Measurements from ENCODE around the gene WDFY4. TPM values are rescaled to one million over a fixed set of nuclear protein-coding genes. Genes with fewer than 3 reads are reported as not detected.

WDFY4 gene
- total and polyA plus RNA-seq, 2 donors (not counting 1 experiment from before 2014, with no cell fraction given): 0.06 to 0.66 TPM

- Histone ChIP-seq H2AFZ (ENCODE audit: low read length) (no peak overlapping the region), H3K27me3 (ENCODE audit: control insufficient read depth, insufficient read depth, low read length) (peaks cover 5% of the 10 kb centered on the region), H3K4me1 (ENCODE audit: control insufficient read depth, extremely low read depth, insufficient read depth, low read length) (no peaks in the 10 kb centered on the region), H3K27ac (ENCODE audit: insufficient read depth, low read length) (no peak overlapping the region), H3K79me2 (ENCODE audit: control insufficient read depth, insufficient read depth, low read length) (no peaks in the 10 kb centered on the region), H3K9me3 (ENCODE audit: control insufficient read depth, insufficient read depth, low read depth, low read length) (no peaks in the 10 kb centered on the region), H3K4me2 (ENCODE audit: extremely low read depth, insufficient read depth, low read length) (no peak overlapping the region), H3K4me3 (replicated peaks in 1 of 4; ENCODE audit: control extremely low read depth in 1 of 4, insufficient read depth in 1 of 4, low read depth in 3 of 4, low read length in 4 of 4) (no peak overlapping the region), H4K20me1 (ENCODE audit: control insufficient read depth, extremely low read depth, insufficient read depth, low read length) (no peaks in the 10 kb centered on the region), H3K36me3 (ENCODE audit: control insufficient read depth, insufficient read depth, low read length) (no peaks in the 10 kb centered on the region), H3K9ac (ENCODE audit: insufficient read depth, low read length) (no peak overlapping the region)
- no peak for TF ChIP-seq EZH2 (IDR thresholded peaks at IDR 0.05; ENCODE audit: low read length, missing control alignments)
- TF ChIP-seq, protein P1, sequence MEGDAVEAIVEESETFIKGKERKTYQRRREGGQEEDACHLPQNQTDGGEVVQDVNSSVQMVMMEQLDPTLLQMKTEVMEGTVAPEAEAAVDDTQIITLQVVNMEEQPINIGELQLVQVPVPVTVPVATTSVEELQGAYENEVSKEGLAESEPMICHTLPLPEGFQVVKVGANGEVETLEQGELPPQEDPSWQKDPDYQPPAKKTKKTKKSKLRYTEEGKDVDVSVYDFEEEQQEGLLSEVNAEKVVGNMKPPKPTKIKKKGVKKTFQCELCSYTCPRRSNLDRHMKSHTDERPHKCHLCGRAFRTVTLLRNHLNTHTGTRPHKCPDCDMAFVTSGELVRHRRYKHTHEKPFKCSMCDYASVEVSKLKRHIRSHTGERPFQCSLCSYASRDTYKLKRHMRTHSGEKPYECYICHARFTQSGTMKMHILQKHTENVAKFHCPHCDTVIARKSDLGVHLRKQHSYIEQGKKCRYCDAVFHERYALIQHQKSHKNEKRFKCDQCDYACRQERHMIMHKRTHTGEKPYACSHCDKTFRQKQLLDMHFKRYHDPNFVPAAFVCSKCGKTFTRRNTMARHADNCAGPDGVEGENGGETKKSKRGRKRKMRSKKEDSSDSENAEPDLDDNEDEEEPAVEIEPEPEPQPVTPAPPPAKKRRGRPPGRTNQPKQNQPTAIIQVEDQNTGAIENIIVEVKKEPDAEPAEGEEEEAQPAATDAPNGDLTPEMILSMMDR (conservative IDR thresholded peaks at IDR 0.05 in 1 of 2, IDR thresholded peaks at IDR 0.05 in 1 of 2; ENCODE audit: low read depth in 1 of 2, low read length in 2 of 2): no peak
- no peak for DNase-seq (ENCODE audit: low read depth in 2 of 2)
These were observed 44.5 kb downstream of the WDFY4 start for GRCh38 chr10:48729222-48729621.

GRCh38 chr10:48729941-48730457 lies 45.3 kb downstream of the WDFY4 start:
- Histone ChIP-seq H3K9ac (ENCODE audit: insufficient read depth, low read length) (no peak overlapping the region), H3K4me3 (replicated peaks in 1 of 4; ENCODE audit: control extremely low read depth in 1 of 4, insufficient read depth in 1 of 4, low read depth in 3 of 4, low read length in 4 of 4) (no peak overlapping the region), H3K4me1 (ENCODE audit: control insufficient read depth, extremely low read depth, insufficient read depth, low read length) (no peaks in the 10 kb centered on the region), H3K27me3 (ENCODE audit: control insufficient read depth, insufficient read depth, low read length) (peaks cover 5% of the 10 kb centered on the region), H3K36me3 (ENCODE audit: control insufficient read depth, insufficient read depth, low read length) (no peaks in the 10 kb centered on the region), H3K9me3 (ENCODE audit: control insufficient read depth, insufficient read depth, low read depth, low read length) (no peaks in the 10 kb centered on the region), H2AFZ (ENCODE audit: low read length) (no peak overlapping the region), H3K27ac (ENCODE audit: insufficient read depth, low read length) (no peak overlapping the region), H4K20me1 (ENCODE audit: control insufficient read depth, extremely low read depth, insufficient read depth, low read length) (no peaks in the 10 kb centered on the region), H3K4me2 (ENCODE audit: extremely low read depth, insufficient read depth, low read length) (no peak overlapping the region), H3K79me2 (ENCODE audit: control insufficient read depth, insufficient read depth, low read length) (no peaks in the 10 kb centered on the region)
- TF ChIP-seq EZH2 (IDR thresholded peaks at IDR 0.05; ENCODE audit: low read length, missing control alignments): no peak
- TF ChIP-seq, protein P1 (conservative IDR thresholded peaks at IDR 0.05 in 1 of 2, IDR thresholded peaks at IDR 0.05 in 1 of 2; ENCODE audit: low read depth in 1 of 2, low read length in 2 of 2): no peak
- DNase-seq (ENCODE audit: low read depth in 2 of 2): no peak

DNA sequence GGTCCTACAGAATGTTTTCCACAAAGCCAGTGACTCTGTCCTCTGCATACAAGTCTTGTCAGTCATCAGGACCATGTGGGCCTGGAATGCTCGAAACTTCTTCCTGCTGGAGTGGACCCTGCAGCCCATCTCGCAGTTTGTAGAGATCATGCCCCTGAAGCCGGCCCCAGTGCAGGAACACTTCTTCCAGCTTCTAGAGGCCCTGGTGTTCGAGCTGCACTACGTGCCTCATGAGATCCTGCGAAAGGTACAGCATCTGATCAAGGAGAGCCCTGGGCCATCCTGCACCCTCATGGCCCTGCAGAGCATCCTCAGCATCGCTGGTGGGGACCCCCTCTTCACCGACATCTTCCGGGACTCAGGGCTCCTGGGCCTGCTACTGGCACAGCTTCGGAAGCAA lies 46.5 kb downstream of the WDFY4 start:
- no peaks in the 10 kb centered on the region for H3K36me3 ChIP-seq (ENCODE audit: control insufficient read depth, insufficient read depth, low read length)
- no peaks in the 10 kb centered on the region for H3K79me2 ChIP-seq (ENCODE audit: control insufficient read depth, insufficient read depth, low read length)
- H4K20me1 ChIP-seq (ENCODE audit: control insufficient read depth, extremely low read depth, insufficient read depth, low read length): no peaks in the 10 kb centered on the region
- no peak overlapping the region for H3K27ac ChIP-seq (ENCODE audit: insufficient read depth, low read length)
- H3K4me2 ChIP-seq (ENCODE audit: extremely low read depth, insufficient read depth, low read length): no peak overlapping the region
- no peak for DNase-seq (ENCODE audit: low read depth in 2 of 2)
- H3K4me3 ChIP-seq (replicated peaks in 1 of 4; ENCODE audit: control extremely low read depth in 1 of 4, insufficient read depth in 1 of 4, low read depth in 3 of 4, low read length in 4 of 4): no peak overlapping the region
- H3K4me1 ChIP-seq (ENCODE audit: control insufficient read depth, extremely low read depth, insufficient read depth, low read length): no peaks in the 10 kb centered on the region
- H3K9ac ChIP-seq (ENCODE audit: insufficient read depth, low read length): no peak overlapping the region
- H2AFZ ChIP-seq (ENCODE audit: low read length): no peak overlapping the region
- H3K27me3 ChIP-seq (ENCODE audit: control insufficient read depth, insufficient read depth, low read length): peaks cover 5% of the 10 kb centered on the region
- TF ChIP-seq EZH2 (IDR thresholded peaks at IDR 0.05; ENCODE audit: low read length, missing control alignments): no peak
- TF ChIP-seq, protein P1 (conservative IDR thresholded peaks at IDR 0.05 in 1 of 2, IDR thresholded peaks at IDR 0.05 in 1 of 2; ENCODE audit: low read depth in 1 of 2, low read length in 2 of 2): no peak
- no peaks in the 10 kb centered on the region for H3K9me3 ChIP-seq (ENCODE audit: control insufficient read depth, insufficient read depth, low read depth, low read length)
